ENCODE data around the gene THSD4.

GRCh38 chr15:71707230-71708050, 592.2 kb downstream of the THSD4 start:
- TF ChIP-seq, protein P1, sequence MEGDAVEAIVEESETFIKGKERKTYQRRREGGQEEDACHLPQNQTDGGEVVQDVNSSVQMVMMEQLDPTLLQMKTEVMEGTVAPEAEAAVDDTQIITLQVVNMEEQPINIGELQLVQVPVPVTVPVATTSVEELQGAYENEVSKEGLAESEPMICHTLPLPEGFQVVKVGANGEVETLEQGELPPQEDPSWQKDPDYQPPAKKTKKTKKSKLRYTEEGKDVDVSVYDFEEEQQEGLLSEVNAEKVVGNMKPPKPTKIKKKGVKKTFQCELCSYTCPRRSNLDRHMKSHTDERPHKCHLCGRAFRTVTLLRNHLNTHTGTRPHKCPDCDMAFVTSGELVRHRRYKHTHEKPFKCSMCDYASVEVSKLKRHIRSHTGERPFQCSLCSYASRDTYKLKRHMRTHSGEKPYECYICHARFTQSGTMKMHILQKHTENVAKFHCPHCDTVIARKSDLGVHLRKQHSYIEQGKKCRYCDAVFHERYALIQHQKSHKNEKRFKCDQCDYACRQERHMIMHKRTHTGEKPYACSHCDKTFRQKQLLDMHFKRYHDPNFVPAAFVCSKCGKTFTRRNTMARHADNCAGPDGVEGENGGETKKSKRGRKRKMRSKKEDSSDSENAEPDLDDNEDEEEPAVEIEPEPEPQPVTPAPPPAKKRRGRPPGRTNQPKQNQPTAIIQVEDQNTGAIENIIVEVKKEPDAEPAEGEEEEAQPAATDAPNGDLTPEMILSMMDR (IDR thresholded peaks at IDR 0.05; ENCODE audit: insufficient read depth, low read length), result no peak
- TF ChIP-seq POLR2AphosphoS5 (IDR thresholded peaks at IDR 0.05; ENCODE audit: low read depth), result no peak
- TF ChIP-seq GABPA (IDR thresholded peaks at IDR 0.05; ENCODE audit: low read depth), result no peak
- no peak for TF ChIP-seq REST (IDR thresholded peaks at IDR 0.05; ENCODE audit: insufficient replicate concordance, low read depth)
- no peak for TF ChIP-seq SPI1 (IDR thresholded peaks at IDR 0.05; ENCODE audit: borderline replicate concordance, low read depth)

All from HL-60 (cell line).